BE2C (cell line): ENCODE measurements around the gene XCL1.

ENCODE experiments used
- DNase-seq: peaks from one replicate; pipeline ENCODE4 v3.0.0-alpha.2; 2020
- H3K27me3 ChIP-seq: fragments of 250-450 bp; sonication (Bioruptor Pico); 2 replicates; pipeline ENCODE4 v1.5.1; 2020; ENCODE audit warnings: mild to moderate bottlenecking
- H3K36me3 ChIP-seq: fragments of 250-450 bp; sonication (Bioruptor Pico); 2 replicates; pipeline ENCODE4 v1.5.1; 2020; ENCODE audit warnings: mild to moderate bottlenecking
- H3K4me1 ChIP-seq: fragments of 250-450 bp; sonication (Bioruptor Pico); 2 replicates; pipeline ENCODE4 v1.5.1; 2020
- H3K4me3 ChIP-seq: 2 replicates; pipeline ENCODE4 v1.5.1; 2011; ENCODE audit warnings: low read depth, low read length
- H3K9me3 ChIP-seq: fragments of 250-450 bp; sonication (Bioruptor Pico); 2 replicates; pipeline ENCODE4 v1.5.1; 2020
- CTCF ChIP-seq: IDR thresholded peaks from 2 replicates; pipeline ENCODE4 v1.5.1; 2012; ENCODE audit warnings: mild to moderate bottlenecking, low read depth, low read length

The XCL1 gene

GRCh38 chr1:168554603-168555483 is 21.6 kb upstream of the XCL1 start:
- Histone ChIP-seq H3K36me3 (no peaks in the 10 kb centered on the region), H3K4me3 (no peak overlapping the region), H3K9me3 (no peaks in the 10 kb centered on the region), H3K27me3 (peaks cover 3% of the 10 kb centered on the region; the same call in 1 of the 2 replicates), H3K4me1 (no peaks in the 10 kb centered on the region)
- TF ChIP-seq CTCF, result no peak
- no peak for DNase-seq

GRCh38 chr1:168555508-168556046 is 20.8 kb upstream of the XCL1 start:
- peaks cover 9% of the 10 kb centered on the region; the same call in 1 of the 2 replicates for H3K27me3 ChIP-seq
- no peak for TF ChIP-seq CTCF
- DNase-seq, result no peak
- no peak overlapping the region for H3K4me3 ChIP-seq
- no peaks in the 10 kb centered on the region for H3K36me3 ChIP-seq
- no peaks in the 10 kb centered on the region for H3K4me1 ChIP-seq
- no peaks in the 10 kb centered on the region for H3K9me3 ChIP-seq

GRCh38 chr1:168556647-168557046 is 19.8 kb upstream of the XCL1 start:
- Histone ChIP-seq H3K4me3 (no peak overlapping the region), H3K27me3 (peaks cover 9% of the 10 kb centered on the region; the same call in 1 of the 2 replicates), H3K4me1 (no peaks in the 10 kb centered on the region), H3K36me3 (no peaks in the 10 kb centered on the region), H3K9me3 (no peaks in the 10 kb centered on the region)
- DNase-seq, result no peak
- TF ChIP-seq CTCF, result no peak

GRCh38 chr1:168560370-168560769 is 16.0 kb upstream of the XCL1 start:
- H3K36me3 ChIP-seq, result no peaks in the 10 kb centered on the region
- H3K4me1 ChIP-seq, result no peaks in the 10 kb centered on the region
- peaks cover 15% of the 10 kb centered on the region for H3K27me3 ChIP-seq
- no peak for DNase-seq
- no peak overlapping the region for H3K4me3 ChIP-seq
- TF ChIP-seq CTCF, result no peak
- H3K9me3 ChIP-seq, result no peaks in the 10 kb centered on the region

- Histone ChIP-seq H3K9me3 (no peaks in the 10 kb centered on the region), H3K4me1 (no peaks in the 10 kb centered on the region), H3K4me3 (no peak overlapping the region), H3K27me3 (peaks cover 19% of the 10 kb centered on the region), H3K36me3 (no peaks in the 10 kb centered on the region)
- DNase-seq, result no peak
- no peak for TF ChIP-seq CTCF
Measured at GRCh38 chr1:168561989-168562388, 14.4 kb upstream of the XCL1 start.

GRCh38 chr1:168565825-168566224 is 10.6 kb upstream of the XCL1 start:
- Histone ChIP-seq H3K27me3 (peaks cover 11% of the 10 kb centered on the region), H3K4me1 (no peaks in the 10 kb centered on the region; the same call in 1 of the 2 replicates), H3K9me3 (no peaks in the 10 kb centered on the region), H3K4me3 (no peak overlapping the region), H3K36me3 (no peaks in the 10 kb centered on the region)
- TF ChIP-seq CTCF, result no peak
- DNase-seq, result no peak
